HG03108 (cell line): Measurements from ENCODE around the gene PPM1H.
"Not testable (repeated sequence)": the region's sequence is repeated elsewhere in the genome, so short reads cannot be mapped to it uniquely, and the experiment has no call there.

Experiments used
- ATAC-seq: cut with Tn5 transposase; IDR thresholded peaks from one replicate; pipeline ENCODE4 v1.9.1; 2021; ENCODE audit warnings: moderate library complexity; ENCODE audit not compliant: unreplicated experiment

PPM1H gene

GRCh38 chr12:62948123-62948522 lies 13.2 kb upstream of the PPM1H start:
- no peak for ATAC-seq

GRCh38 chr12:62947364-62947763 lies 12.4 kb upstream of the PPM1H start:
- no peak for ATAC-seq

- no peak for ATAC-seq
These were observed 8.9 kb upstream of the PPM1H start for GRCh38 chr12:62943779-62944395.

GRCh38 chr12:62942316-62942715 lies 7.4 kb upstream of the PPM1H start:
- ATAC-seq = not testable (repeated sequence)

- ATAC-seq = peak; percentile 30
These were observed 631 bp downstream of the PPM1H start for GRCh38 chr12:62934239-62934798.

GRCh38 chr12:62933602-62934238 lies 1.2 kb downstream of the PPM1H start:
- no peak for ATAC-seq

GRCh38 chr12:62933220-62933601 lies 1.7 kb downstream of the PPM1H start:
- ATAC-seq = no peak

GRCh38 chr12:62931477-62931876 lies 3.5 kb downstream of the PPM1H start:
- ATAC-seq = no peak

GRCh38 chr12:62930546-62931425 lies 4.2 kb downstream of the PPM1H start:
- no peak for ATAC-seq

- no peak for ATAC-seq
These were observed 6.3 kb downstream of the PPM1H start for GRCh38 chr12:62928632-62929031.

GRCh38 chr12:62925680-62926079 lies 9.3 kb downstream of the PPM1H start:
- no peak for ATAC-seq

- ATAC-seq = no peak
These were observed 10.9 kb downstream of the PPM1H start for GRCh38 chr12:62924084-62924483.

- ATAC-seq = no peak
These were observed 12.4 kb downstream of the PPM1H start for GRCh38 chr12:62922539-62922938.

- no peak for ATAC-seq
These were observed 15.1 kb downstream of the PPM1H start for GRCh38 chr12:62919838-62920237.

- ATAC-seq = no peak
These were observed 17.0 kb downstream of the PPM1H start for GRCh38 chr12:62917926-62918325.

- ATAC-seq = no peak
These were observed 18.1 kb downstream of the PPM1H start for GRCh38 chr12:62916632-62917425.

- ATAC-seq = no peak
These were observed 19.8 kb downstream of the PPM1H start for GRCh38 chr12:62915204-62915529.

GRCh38 chr12:62914443-62915203 lies 20.3 kb downstream of the PPM1H start:
- no peak for ATAC-seq

- no peak for ATAC-seq
These were observed 21.6 kb downstream of the PPM1H start for GRCh38 chr12:62913380-62913779.

GRCh38 chr12:62912644-62913043 lies 22.3 kb downstream of the PPM1H start:
- ATAC-seq = no peak
